Neural cell (in vitro differentiated cells): Measurements from ENCODE around the gene FRY. TPM values are rescaled to one million over a fixed set of nuclear protein-coding genes. Genes with fewer than 3 reads are reported as not detected.

Experiments used
- H2AFZ ChIP-seq: fragments of 200-600, 300-800 bp; sonication (generic), shearing (Covaris generic); 2 replicates; pipeline ENCODE4 v1.6.0; 2014; ENCODE audit warnings: low read depth, mild to moderate bottlenecking, antibody characterized with exemption, low read length, moderate library complexity
- H3F3A ChIP-seq: fragments of 200-600 bp; shearing (Covaris generic); 2 replicates; pipeline ENCODE4 v1.6.1; 2016; ENCODE audit warnings: mild to moderate bottlenecking, moderate library complexity, mixed read lengths, antibody characterized with exemption, low read length; ENCODE audit not compliant: insufficient read depth, poor library complexity, severe bottlenecking
- H3K27ac ChIP-seq: fragments of 200-600, 300-800 bp; sonication (generic), shearing (Covaris generic); 2 replicates; pipeline ENCODE4 v1.5.1; 2014; ENCODE audit warnings: mild to moderate bottlenecking, low read length, moderate library complexity
- H3K27me3 ChIP-seq: fragments of 300-800, 200-600 bp; sonication (generic), shearing (Covaris generic); 2 replicates; pipeline ENCODE4 v1.6.0; 2014; ENCODE audit warnings: mild to moderate bottlenecking, low read depth, low read length, moderate library complexity; ENCODE audit not compliant: insufficient read depth
- H3K36me3 ChIP-seq: fragments of 300-800, 200-600 bp; sonication (generic), shearing (Covaris generic); 2 replicates; pipeline ENCODE4 v1.5.1; 2014; ENCODE audit warnings: mild to moderate bottlenecking, antibody characterized with exemption, low read length, moderate library complexity; ENCODE audit not compliant: insufficient read depth
- H3K4me2 ChIP-seq: fragments of 300-800, 200-600 bp; sonication (generic), shearing (Covaris generic); 2 replicates; pipeline ENCODE4 v1.6.0; 2014; ENCODE audit warnings: mild to moderate bottlenecking, low read length
- H3K4me3 ChIP-seq: fragments of 300-800, 200-600 bp; sonication (generic), shearing (Covaris generic); 2 replicates; pipeline ENCODE4 v1.5.1; 2014; ENCODE audit warnings: mild to moderate bottlenecking, low read length, moderate library complexity
- H3K79me2 ChIP-seq: fragments of 200-600 bp; shearing (Covaris generic); replicated peaks from 2 replicates; pipeline ENCODE4 v1.6.0; 2014; ENCODE audit warnings: mild to moderate bottlenecking, low read length, moderate library complexity; ENCODE audit not compliant: insufficient read depth
- H3K9ac ChIP-seq: fragments of 300-800, 200-600 bp; sonication (generic), shearing (Covaris generic); 2 replicates; pipeline ENCODE4 v1.6.1; 2016; ENCODE audit warnings: mild to moderate bottlenecking, low read length, mixed read lengths
- H3K9me2 ChIP-seq: fragments of 200-600 bp; shearing (Covaris generic); 2 replicates; pipeline ENCODE4 v1.6.1; 2016; ENCODE audit warnings: mild to moderate bottlenecking, low read length, mixed read lengths; ENCODE audit not compliant: insufficient read depth
- H3K9me3 ChIP-seq: fragments of 200-600, 300-800 bp; sonication (generic), shearing (Covaris generic); 2 replicates; pipeline ENCODE4 v1.6.1; 2016; ENCODE audit warnings: mild to moderate bottlenecking, mixed run types, low read length, moderate library complexity, mixed read lengths
- H4K20me1 ChIP-seq: fragments of 200-600 bp; shearing (Covaris generic); 2 replicates; pipeline ENCODE4 v1.6.1; 2016; ENCODE audit warnings: mild to moderate bottlenecking, mixed run types; ENCODE audit not compliant: insufficient read depth
- EP300 ChIP-seq: fragments of 450-650 bp; conservative IDR thresholded peaks from 2 replicates; pipeline ENCODE4 v1.6.1; 2014; ENCODE audit warnings: antibody characterized with exemption, mild to moderate bottlenecking, moderate library complexity; ENCODE audit not compliant: poor library complexity, severe bottlenecking
- EZH2 ChIP-seq: fragments of 200-600, 300-800 bp; shearing (Covaris generic), sonication (generic); IDR thresholded peaks from 2 replicates; pipeline ENCODE4 v1.6.1; 2014; ENCODE audit warnings: antibody characterized with exemption, low read length, borderline replicate concordance, mild to moderate bottlenecking; ENCODE audit not compliant: insufficient read depth, poor library complexity, severe bottlenecking
- MXI1 ChIP-seq: fragments of 450-650 bp; conservative IDR thresholded peaks from 2 replicates; pipeline ENCODE4 v1.6.1; 2014; ENCODE audit warnings: antibody characterized with exemption, mild to moderate bottlenecking; ENCODE audit not compliant: poor library complexity, severe bottlenecking
- POLR2AphosphoS5 ChIP-seq: IDR thresholded peaks from 2 replicates; pipeline ENCODE4 v1.6.1; 2012
- RAD21 ChIP-seq: fragments of 450-650 bp; conservative IDR thresholded peaks from 2 replicates; pipeline ENCODE4 v1.6.1; 2014; ENCODE audit warnings: antibody characterized with exemption, mild to moderate bottlenecking, moderate library complexity
- REST ChIP-seq: IDR thresholded peaks from 2 replicates; pipeline ENCODE4 v1.6.1; 2012; ENCODE audit warnings: borderline replicate concordance
- SMC3 ChIP-seq: fragments of 450-650 bp; conservative IDR thresholded peaks from 2 replicates; pipeline ENCODE4 v1.6.1; 2014; ENCODE audit warnings: antibody characterized with exemption, mild to moderate bottlenecking, moderate library complexity; ENCODE audit not compliant: poor library complexity
- TAF1 ChIP-seq: IDR thresholded peaks from 2 replicates; pipeline ENCODE4 v1.6.1; 2012; ENCODE audit warnings: low read depth
- polyA plus RNA-seq: library from polyadenylated mRNA; depleted of rRNA; stranded (reverse); fragments of >200 nt; gene quantifications from 2 replicates; pipeline ENCODE4 v1.2.3, GENCODE V29; 2014
- TF ChIP-seq, protein P1 (sequence below): fragments of 450-650 bp; IDR thresholded peaks from 2 replicates; pipeline ENCODE4 v1.5.1; 2014; ENCODE audit warnings: antibody characterized with exemption, mild to moderate bottlenecking, moderate library complexity; ENCODE audit not compliant: poor library complexity, severe bottlenecking

Gene FRY
- polyA plus RNA-seq, 1 donor from 2014 or later = 49.3 TPM

- Histone ChIP-seq H3K4me3 (no peak overlapping the region), H3K4me2 (no peak overlapping the region), H3K9me3 (no peaks in the 10 kb centered on the region), H3K36me3 (no peaks in the 10 kb centered on the region), H3K27me3 (no peaks in the 10 kb centered on the region), H3K79me2 (no peaks in the 10 kb centered on the region), H3K27ac (no peak overlapping the region), H4K20me1 (no peaks in the 10 kb centered on the region), H3K9me2 (no peaks in the 10 kb centered on the region), H3K9ac (no peak overlapping the region), H2AFZ (no peak overlapping the region), H3F3A (no peaks in the 10 kb centered on the region)
- no peak for TF ChIP-seq EP300
- no peak for TF ChIP-seq TAF1
- TF ChIP-seq RAD21 = no peak
- no peak for TF ChIP-seq MXI1
- TF ChIP-seq EZH2 = no peak
- TF ChIP-seq, protein P1, sequence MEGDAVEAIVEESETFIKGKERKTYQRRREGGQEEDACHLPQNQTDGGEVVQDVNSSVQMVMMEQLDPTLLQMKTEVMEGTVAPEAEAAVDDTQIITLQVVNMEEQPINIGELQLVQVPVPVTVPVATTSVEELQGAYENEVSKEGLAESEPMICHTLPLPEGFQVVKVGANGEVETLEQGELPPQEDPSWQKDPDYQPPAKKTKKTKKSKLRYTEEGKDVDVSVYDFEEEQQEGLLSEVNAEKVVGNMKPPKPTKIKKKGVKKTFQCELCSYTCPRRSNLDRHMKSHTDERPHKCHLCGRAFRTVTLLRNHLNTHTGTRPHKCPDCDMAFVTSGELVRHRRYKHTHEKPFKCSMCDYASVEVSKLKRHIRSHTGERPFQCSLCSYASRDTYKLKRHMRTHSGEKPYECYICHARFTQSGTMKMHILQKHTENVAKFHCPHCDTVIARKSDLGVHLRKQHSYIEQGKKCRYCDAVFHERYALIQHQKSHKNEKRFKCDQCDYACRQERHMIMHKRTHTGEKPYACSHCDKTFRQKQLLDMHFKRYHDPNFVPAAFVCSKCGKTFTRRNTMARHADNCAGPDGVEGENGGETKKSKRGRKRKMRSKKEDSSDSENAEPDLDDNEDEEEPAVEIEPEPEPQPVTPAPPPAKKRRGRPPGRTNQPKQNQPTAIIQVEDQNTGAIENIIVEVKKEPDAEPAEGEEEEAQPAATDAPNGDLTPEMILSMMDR = no peak
- TF ChIP-seq SMC3 = no peak
- TF ChIP-seq REST = no peak
- TF ChIP-seq POLR2AphosphoS5 = no peak
Measured at GRCh38 chr13:32021785-32022184, 9.8 kb upstream of the FRY start.

DNA sequence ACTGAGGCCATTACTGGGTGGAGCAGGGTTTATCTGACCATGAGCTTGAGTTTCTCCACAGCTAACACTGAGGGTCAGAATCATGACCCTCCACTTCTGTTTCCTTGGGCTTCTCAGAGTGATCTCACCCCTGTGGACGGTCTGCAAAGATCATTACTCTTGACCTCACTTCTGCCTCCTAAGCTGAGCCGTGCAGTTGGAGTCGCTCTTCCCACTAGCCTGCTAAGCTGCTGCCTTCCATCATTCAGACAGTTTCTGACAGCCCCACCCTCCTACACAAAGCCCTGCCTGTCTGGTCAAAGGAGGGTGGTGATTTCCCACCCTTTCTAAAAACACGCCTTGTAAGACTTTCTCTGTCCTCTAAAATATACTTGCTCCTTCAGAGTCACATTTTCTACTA, 9.3 kb upstream of the FRY start:
- no peaks in the 10 kb centered on the region for H3K36me3 ChIP-seq
- H2AFZ ChIP-seq = no peak overlapping the region
- H3K79me2 ChIP-seq = no peaks in the 10 kb centered on the region
- H3K4me3 ChIP-seq = no peak overlapping the region
- no peak for TF ChIP-seq TAF1
- TF ChIP-seq, protein P1 = no peak
- TF ChIP-seq REST = no peak
- TF ChIP-seq RAD21 = no peak
- no peak for TF ChIP-seq MXI1
- TF ChIP-seq SMC3 = no peak
- no peak for TF ChIP-seq EZH2
- no peak for TF ChIP-seq POLR2AphosphoS5
- no peak for TF ChIP-seq EP300
- H3K27me3 ChIP-seq = no peaks in the 10 kb centered on the region
- no peaks in the 10 kb centered on the region for H3K9me2 ChIP-seq
- no peaks in the 10 kb centered on the region for H4K20me1 ChIP-seq
- no peak overlapping the region for H3K9ac ChIP-seq
- no peak overlapping the region for H3K27ac ChIP-seq
- H3K9me3 ChIP-seq = no peaks in the 10 kb centered on the region
- H3F3A ChIP-seq = no peaks in the 10 kb centered on the region
- H3K4me2 ChIP-seq = no peak overlapping the region
